OCI-LY7 (cell line): ENCODE results near the gene SIL1. TPM values are rescaled to one million over a fixed set of nuclear protein-coding genes. Genes with fewer than 3 reads are reported as not detected.
A peak's percentile ranks its signal among the peaks of the same experiment; 100 is the strongest.

ENCODE experiments used
- BruUV-seq: library from RNA; stranded (reverse); fragments of 400-500 nt; replicated peaks from 2 replicates; lab custom pipeline; 2021; lab: Mats Ljungman, UMichigan
- CTCF ChIA-PET: fragments of 300-600 bp; sonication (Branson Sonifier 250); formaldehyde crosslinking; loops from one replicate; lab custom pipeline; 2022; ENCODE audit warnings: antibody characterized with exemption; ENCODE audit not compliant: unreplicated experiment; lab: Charles Lee
- POLR2A ChIA-PET: fragments of 300-600 bp; sonication (Branson Sonifier 250); formaldehyde crosslinking; loops from one replicate; lab custom pipeline; 2022; ENCODE audit warnings: antibody characterized with exemption; lab: Charles Lee
- DNase-seq: peaks from one replicate; pipeline ENCODE4 v3.0.0-alpha.2; 2015; ENCODE audit warnings: low spot score
- H2AFZ ChIP-seq: fragments of 200-600 bp; sonication (generic), shearing (Covaris generic); 2 replicates; pipeline ENCODE4 v1.6.1; 2014; ENCODE audit warnings: mild to moderate bottlenecking, antibody characterized with exemption, low read length, moderate library complexity
- H3K27ac ChIP-seq: fragments of 200-600 bp; sonication (generic); 2 replicates; pipeline ENCODE4 v1.5.1; 2014; ENCODE audit warnings: mixed run types, low read depth, mild to moderate bottlenecking, moderate library complexity, low read length, inconsistent platforms; ENCODE audit not compliant: poor library complexity, severe bottlenecking
- H3K36me3 ChIP-seq: fragments of 200-600 bp; sonication (generic); 2 replicates; pipeline ENCODE4 v1.6.1; 2014; ENCODE audit warnings: mild to moderate bottlenecking, antibody characterized with exemption, low read length, moderate library complexity, mixed read lengths; ENCODE audit not compliant: insufficient read depth
- H3K4me1 ChIP-seq: fragments of 200-600 bp; sonication (generic); 2 replicates; pipeline ENCODE4 v1.5.1; 2014; ENCODE audit warnings: mild to moderate bottlenecking, low read length; ENCODE audit not compliant: insufficient read depth, poor library complexity, severe bottlenecking
- H3K4me2 ChIP-seq: fragments of 200-600 bp; sonication (generic); 2 replicates; pipeline ENCODE4 v1.6.1; 2014; ENCODE audit warnings: mild to moderate bottlenecking, low read length
- H3K4me3 ChIP-seq: fragments of 200-600 bp; sonication (generic); 2 replicates; pipeline ENCODE4 v1.5.1; 2014; ENCODE audit warnings: mild to moderate bottlenecking, low read depth, low read length; ENCODE audit not compliant: poor library complexity, severe bottlenecking
- H3K79me2 ChIP-seq: fragments of 200-600 bp; sonication (generic); 2 replicates; pipeline ENCODE4 v1.6.1; 2016; ENCODE audit warnings: low read depth, mild to moderate bottlenecking, low read length, moderate library complexity, mixed read lengths; ENCODE audit not compliant: insufficient read depth
- H3K9me2 ChIP-seq: fragments of 200-600 bp; sonication (generic); 2 replicates; pipeline ENCODE4 v1.6.1; 2016; ENCODE audit warnings: mild to moderate bottlenecking, low read length, mixed read lengths; ENCODE audit not compliant: insufficient read depth
- H3K9me3 ChIP-seq: fragments of 200-600 bp; sonication (generic); 2 replicates; pipeline ENCODE4 v1.6.1; 2014; ENCODE audit warnings: mild to moderate bottlenecking, mixed run types, low read length, mixed read lengths
- H4K20me1 ChIP-seq: fragments of 200-600 bp; sonication (generic); 2 replicates; pipeline ENCODE4 v1.6.1; 2014; ENCODE audit warnings: mild to moderate bottlenecking, antibody characterized with exemption, low read length, moderate library complexity, mixed read lengths; ENCODE audit not compliant: insufficient read depth
- EZH2phosphoT487 ChIP-seq: fragments of 200-600 bp; sonication (generic); IDR thresholded peaks from 2 replicates; pipeline ENCODE4 v1.6.1; 2018; ENCODE audit warnings: low read depth, borderline replicate concordance, mild to moderate bottlenecking, mixed run types, antibody characterized with exemption, low read length, moderate library complexity, mixed read lengths
- intact Hi-C: fragments of 100-400 bp; cut with micrococcal nuclease; formaldehyde crosslinking; loops from one replicate; pipeline ENCODE4 v1.10.0; 2022; ENCODE audit not compliant: unreplicated experiment
- total RNA-seq, 2 experiments: library from RNA; depleted of rRNA in 1 of 2; stranded (reverse); fragments of >200 nt in 1 of 2; shearing (Covaris generic) in 1 of 2; gene quantifications; 2 replicates each; pipeline ENCODE4 v1.2.3, GENCODE V29; 2014 to 2022
- TF ChIP-seq, protein P1 (sequence below): fragments of 200-600 bp; sonication (generic); conservative IDR thresholded peaks from 2 replicates; pipeline ENCODE4 v1.5.1; 2014; ENCODE audit warnings: mild to moderate bottlenecking, antibody characterized with exemption, low read length, moderate library complexity, mixed read lengths

Gene SIL1
- total RNA-seq, 2 experiments from 2014 or later: 9.2 to 22.8 TPM

DNA sequence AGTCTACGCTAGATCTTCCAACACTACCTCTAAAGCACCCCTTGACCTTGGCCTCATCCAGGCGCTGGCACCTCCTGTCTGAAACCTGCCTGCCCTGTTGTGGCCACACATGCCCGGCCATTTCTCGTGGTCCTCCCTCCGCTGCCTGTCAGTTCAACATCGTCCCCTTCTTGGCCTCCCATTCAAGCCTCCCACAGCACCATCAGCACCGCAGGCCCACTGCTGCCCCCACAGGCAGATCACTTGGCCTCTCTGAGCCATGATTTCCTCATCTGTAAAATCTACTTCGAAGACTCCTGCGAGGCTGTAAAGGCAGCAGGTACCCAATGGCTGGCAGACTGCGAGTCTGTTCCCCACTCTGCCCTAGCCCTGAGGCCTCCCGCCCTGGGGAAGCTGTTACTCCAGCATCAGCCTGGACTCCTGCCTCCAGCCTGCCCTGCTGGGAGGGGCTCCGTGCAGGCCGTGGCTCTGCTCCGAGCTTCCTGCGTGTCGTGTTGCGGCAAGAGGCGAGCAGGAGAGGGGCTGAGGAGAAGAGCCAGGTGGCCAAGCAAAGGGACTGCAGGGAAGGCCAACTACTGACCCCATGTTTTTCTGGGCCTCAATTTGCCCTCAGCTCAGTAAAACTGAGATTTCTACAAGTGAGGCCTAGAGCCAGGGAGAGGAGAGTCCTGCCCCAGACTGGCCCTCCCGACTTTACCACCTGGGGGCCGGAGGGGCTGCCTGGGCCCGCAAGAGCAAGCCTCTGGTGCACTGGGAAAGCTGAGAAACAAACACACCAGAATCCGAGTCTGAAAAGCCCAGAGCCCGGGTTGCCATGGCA, 252.5 kb downstream of the SIL1 start:
- no TSS peak for BruUV-seq
- H3K36me3 ChIP-seq: no peaks in the 10 kb centered on the region
- no peaks in the 10 kb centered on the region for H3K9me2 ChIP-seq
- H3K4me1 ChIP-seq: no peaks in the 10 kb centered on the region
- ChIA-PET POLR2A (no interaction called here), CTCF (no interaction called here)
- H3K9me3 ChIP-seq: no peaks in the 10 kb centered on the region
- no peaks in the 10 kb centered on the region for H4K20me1 ChIP-seq
- intact Hi-C loops: no loop called here
- no peak overlapping the region for H2AFZ ChIP-seq
- H3K79me2 ChIP-seq: no peaks in the 10 kb centered on the region
- H3K4me2 ChIP-seq: no peak overlapping the region
- no peak for DNase-seq
- TF ChIP-seq, protein P1, sequence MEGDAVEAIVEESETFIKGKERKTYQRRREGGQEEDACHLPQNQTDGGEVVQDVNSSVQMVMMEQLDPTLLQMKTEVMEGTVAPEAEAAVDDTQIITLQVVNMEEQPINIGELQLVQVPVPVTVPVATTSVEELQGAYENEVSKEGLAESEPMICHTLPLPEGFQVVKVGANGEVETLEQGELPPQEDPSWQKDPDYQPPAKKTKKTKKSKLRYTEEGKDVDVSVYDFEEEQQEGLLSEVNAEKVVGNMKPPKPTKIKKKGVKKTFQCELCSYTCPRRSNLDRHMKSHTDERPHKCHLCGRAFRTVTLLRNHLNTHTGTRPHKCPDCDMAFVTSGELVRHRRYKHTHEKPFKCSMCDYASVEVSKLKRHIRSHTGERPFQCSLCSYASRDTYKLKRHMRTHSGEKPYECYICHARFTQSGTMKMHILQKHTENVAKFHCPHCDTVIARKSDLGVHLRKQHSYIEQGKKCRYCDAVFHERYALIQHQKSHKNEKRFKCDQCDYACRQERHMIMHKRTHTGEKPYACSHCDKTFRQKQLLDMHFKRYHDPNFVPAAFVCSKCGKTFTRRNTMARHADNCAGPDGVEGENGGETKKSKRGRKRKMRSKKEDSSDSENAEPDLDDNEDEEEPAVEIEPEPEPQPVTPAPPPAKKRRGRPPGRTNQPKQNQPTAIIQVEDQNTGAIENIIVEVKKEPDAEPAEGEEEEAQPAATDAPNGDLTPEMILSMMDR: peak; percentile 41; the same call in 1 of the 2 replicates
- no peak for TF ChIP-seq EZH2phosphoT487
- H3K4me3 ChIP-seq: no peak overlapping the region
- H3K27ac ChIP-seq: no peak overlapping the region

DNA sequence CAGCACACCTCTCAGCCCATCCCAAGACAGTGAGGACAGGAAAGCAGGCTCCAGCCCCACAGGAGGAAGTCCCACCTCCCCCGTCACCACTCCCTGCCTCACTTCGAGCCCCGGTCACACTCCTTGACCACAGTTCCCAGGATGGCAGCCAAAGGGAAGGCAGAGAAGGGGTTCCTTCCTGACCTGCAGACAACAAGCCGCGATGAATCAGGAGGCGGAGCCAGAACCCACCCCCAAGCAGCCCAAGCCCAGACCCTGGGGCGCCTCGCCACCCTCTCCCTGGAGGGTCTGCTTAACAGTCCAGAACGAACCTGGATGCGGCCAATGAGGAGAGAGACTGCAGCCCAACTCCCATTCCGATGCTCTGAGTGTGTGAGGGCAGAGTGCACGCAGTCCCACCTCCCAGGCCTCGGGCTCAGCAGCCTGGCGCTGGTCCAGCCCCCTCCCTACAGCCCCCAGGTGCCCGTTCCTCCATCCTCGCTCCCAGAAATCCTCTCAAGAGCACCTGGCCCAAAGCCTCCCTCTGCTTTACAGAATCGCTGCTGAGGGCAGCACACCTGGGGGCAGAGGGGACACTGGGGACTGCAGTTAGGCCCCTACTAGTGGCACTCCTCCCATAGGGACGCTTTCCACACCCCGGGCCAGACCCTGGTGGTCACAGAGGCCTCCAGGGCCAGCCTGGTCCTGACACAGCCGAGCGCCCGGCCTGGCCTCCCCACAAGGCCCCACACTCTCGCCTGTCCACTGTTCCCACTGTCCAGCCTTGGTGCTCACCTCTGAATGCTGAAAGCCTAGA, 253.4 kb downstream of the SIL1 start:
- DNase-seq: no peak
- Histone ChIP-seq H3K9me2 (no peaks in the 10 kb centered on the region), H3K79me2 (no peaks in the 10 kb centered on the region), H3K4me1 (no peaks in the 10 kb centered on the region), H4K20me1 (no peaks in the 10 kb centered on the region), H3K9me3 (no peaks in the 10 kb centered on the region), H3K36me3 (no peaks in the 10 kb centered on the region), H2AFZ (no peak overlapping the region), H3K27ac (no peak overlapping the region), H3K4me3 (no peak overlapping the region), H3K4me2 (no peak overlapping the region)
- POLR2A ChIA-PET: no interaction called here
- CTCF ChIA-PET: no interaction called here
- intact Hi-C loops: no loop called here
- TF ChIP-seq, protein P1: no peak
- TF ChIP-seq EZH2phosphoT487: no peak
- no TSS peak for BruUV-seq
